ENCODE measurements around the gene ARHGAP6.

The ARHGAP6 gene

GRCh38 chrX:11272290-11272689 lies 393.4 kb downstream of the ARHGAP6 start:
- TF ChIP-seq CTCF (IDR thresholded peaks at IDR 0.05; ENCODE audit: borderline replicate concordance, insufficient read depth, low read depth, low read length): no peak
- no peak overlapping the region for H3K4me3 ChIP-seq (ENCODE audit: low read depth, low read length)

GRCh38 chrX:11269996-11270395 lies 395.7 kb downstream of the ARHGAP6 start:
- no peak overlapping the region for H3K4me3 ChIP-seq (ENCODE audit: low read depth, low read length)
- no peak for TF ChIP-seq CTCF (IDR thresholded peaks at IDR 0.05; ENCODE audit: borderline replicate concordance, insufficient read depth, low read depth, low read length)

- no peak for TF ChIP-seq CTCF (IDR thresholded peaks at IDR 0.05; ENCODE audit: borderline replicate concordance, insufficient read depth, low read depth, low read length)
- no peak overlapping the region for H3K4me3 ChIP-seq (ENCODE audit: low read depth, low read length)
Measured at GRCh38 chrX:11269006-11269405, 396.7 kb downstream of the ARHGAP6 start.

- TF ChIP-seq CTCF (IDR thresholded peaks at IDR 0.05; ENCODE audit: borderline replicate concordance, insufficient read depth, low read depth, low read length): no peak
Measured at GRCh38 chrX:11267425-11267824, 398.3 kb downstream of the ARHGAP6 start.

GRCh38 chrX:11266573-11267003 lies 399.1 kb downstream of the ARHGAP6 start:
- no peak for TF ChIP-seq CTCF (IDR thresholded peaks at IDR 0.05; ENCODE audit: borderline replicate concordance, insufficient read depth, low read depth, low read length)

More at GRCh38 chrX:11267425-11267824, 398.3 kb downstream of the ARHGAP6 start:
- H3K4me3 ChIP-seq (ENCODE audit: low read depth, low read length): no peak overlapping the region

GRCh38 chrX:11265352-11265751 lies 400.4 kb downstream of the ARHGAP6 start:
- TF ChIP-seq CTCF (IDR thresholded peaks at IDR 0.05; ENCODE audit: borderline replicate concordance, insufficient read depth, low read depth, low read length): no peak
- no peak overlapping the region for H3K4me3 ChIP-seq (ENCODE audit: low read depth, low read length)

More at GRCh38 chrX:11266573-11267003, 399.1 kb downstream of the ARHGAP6 start:
- H3K4me3 ChIP-seq (ENCODE audit: low read depth, low read length): no peak overlapping the region

- no peak for TF ChIP-seq CTCF (IDR thresholded peaks at IDR 0.05; ENCODE audit: borderline replicate concordance, insufficient read depth, low read depth, low read length)
- no peak overlapping the region for H3K4me3 ChIP-seq (ENCODE audit: low read depth, low read length)
Measured at GRCh38 chrX:11264925-11265324, 400.8 kb downstream of the ARHGAP6 start.

Data from GM12875 (cell line).